Measurements from ENCODE around the gene GLIS2. TPM values are rescaled to one million over a fixed set of nuclear protein-coding genes. Genes with fewer than 3 reads are reported as not detected.

The GLIS2 gene
- total RNA-seq, 1 donor from 2014 or later: 21.5 TPM

GRCh38 chr16:4381072-4381934 is 65.4 kb downstream of the GLIS2 start:
- Histone ChIP-seq H3K4me1 (peaks cover 45% of the 10 kb centered on the region), H3K27ac (no peak overlapping the region), H3K27me3 (ENCODE audit: low read depth) (no peaks in the 10 kb centered on the region), H3K36me3 (peaks cover 67% of the 10 kb centered on the region), H3K4me3 (no peak overlapping the region), H3K9me3 (no peaks in the 10 kb centered on the region)
- TF ChIP-seq CTCF (IDR thresholded peaks at IDR 0.05): no peak
- ATAC-seq: no peak
- no peak for DNase-seq
- intact Hi-C loops (cut with DNase I): no loop called here

DNA sequence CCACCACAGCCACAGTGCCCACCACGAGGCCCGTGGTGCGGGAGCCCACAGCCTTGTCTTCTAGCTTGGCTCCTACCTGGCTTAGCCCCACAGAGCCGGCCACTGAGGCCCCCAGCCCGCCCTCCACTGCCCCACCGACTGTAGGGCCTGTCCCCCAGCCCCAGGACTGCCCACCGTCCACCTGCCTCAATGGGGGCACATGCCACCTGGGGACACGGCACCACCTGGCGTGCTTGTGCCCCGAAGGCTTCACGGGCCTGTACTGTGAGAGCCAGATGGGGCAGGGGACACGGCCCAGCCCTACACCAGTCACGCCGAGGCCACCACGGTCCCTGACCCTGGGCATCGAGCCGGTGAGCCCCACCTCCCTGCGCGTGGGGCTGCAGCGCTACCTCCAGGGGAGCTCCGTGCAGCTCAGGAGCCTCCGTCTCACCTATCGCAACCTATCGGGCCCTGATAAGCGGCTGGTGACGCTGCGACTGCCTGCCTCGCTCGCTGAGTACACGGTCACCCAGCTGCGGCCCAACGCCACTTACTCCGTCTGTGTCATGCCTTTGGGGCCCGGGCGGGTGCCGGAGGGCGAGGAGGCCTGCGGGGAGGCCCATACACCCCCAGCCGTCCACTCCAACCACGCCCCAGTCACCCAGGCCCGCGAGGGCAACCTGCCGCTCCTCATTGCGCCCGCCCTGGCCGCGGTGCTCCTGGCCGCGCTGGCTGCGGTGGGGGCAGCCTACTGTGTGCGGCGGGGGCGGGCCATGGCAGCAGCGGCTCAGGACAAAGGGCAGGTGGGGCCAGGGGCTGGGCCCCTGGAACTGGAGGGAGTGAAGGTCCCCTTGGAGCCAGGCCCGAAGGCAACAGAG is 66.3 kb downstream of the GLIS2 start:
- TF ChIP-seq CTCF (IDR thresholded peaks at IDR 0.05): no peak
- ATAC-seq: no peak
- intact Hi-C loops (cut with DNase I): no loop called here
- no peak overlapping the region for H3K4me3 ChIP-seq
- peaks cover 45% of the 10 kb centered on the region for H3K4me1 ChIP-seq
- H3K9me3 ChIP-seq: no peaks in the 10 kb centered on the region
- no peak overlapping the region for H3K27ac ChIP-seq
- peaks cover 75% of the 10 kb centered on the region for H3K36me3 ChIP-seq
- no peak for DNase-seq
- no peaks in the 10 kb centered on the region for H3K27me3 ChIP-seq (ENCODE audit: low read depth)

DNA sequence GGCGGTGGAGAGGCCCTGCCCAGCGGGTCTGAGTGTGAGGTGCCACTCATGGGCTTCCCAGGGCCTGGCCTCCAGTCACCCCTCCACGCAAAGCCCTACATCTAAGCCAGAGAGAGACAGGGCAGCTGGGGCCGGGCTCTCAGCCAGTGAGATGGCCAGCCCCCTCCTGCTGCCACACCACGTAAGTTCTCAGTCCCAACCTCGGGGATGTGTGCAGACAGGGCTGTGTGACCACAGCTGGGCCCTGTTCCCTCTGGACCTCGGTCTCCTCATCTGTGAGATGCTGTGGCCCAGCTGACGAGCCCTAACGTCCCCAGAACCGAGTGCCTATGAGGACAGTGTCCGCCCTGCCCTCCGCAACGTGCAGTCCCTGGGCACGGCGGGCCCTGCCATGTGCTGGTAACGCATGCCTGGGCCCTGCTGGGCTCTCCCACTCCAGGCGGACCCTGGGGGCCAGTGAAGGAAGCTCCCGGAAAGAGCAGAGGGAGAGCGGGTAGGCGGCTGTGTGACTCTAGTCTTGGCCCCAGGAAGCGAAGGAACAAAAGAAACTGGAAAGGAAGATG is 67.0 kb downstream of the GLIS2 start:
- Histone ChIP-seq H3K4me3 (no peak overlapping the region), H3K36me3 (peaks cover 78% of the 10 kb centered on the region), H3K27me3 (ENCODE audit: low read depth) (no peaks in the 10 kb centered on the region), H3K4me1 (peaks cover 39% of the 10 kb centered on the region), H3K9me3 (no peaks in the 10 kb centered on the region), H3K27ac (no peak overlapping the region)
- TF ChIP-seq CTCF (IDR thresholded peaks at IDR 0.05): no peak
- intact Hi-C loops (cut with DNase I): no loop called here
- DNase-seq (no peak), ATAC-seq (no peak)

GRCh38 chr16:4383591-4384444 is 68.0 kb downstream of the GLIS2 start:
- no peak overlapping the region for H3K4me3 ChIP-seq
- H3K27me3 ChIP-seq (ENCODE audit: low read depth): no peaks in the 10 kb centered on the region
- intact Hi-C loops (cut with DNase I): no loop called here
- no peaks in the 10 kb centered on the region for H3K9me3 ChIP-seq
- no peak for TF ChIP-seq CTCF (IDR thresholded peaks at IDR 0.05)
- ATAC-seq: no peak
- H3K27ac ChIP-seq: peak overlapping the region; percentile 21
- DNase-seq: no peak
- peaks cover 35% of the 10 kb centered on the region for H3K4me1 ChIP-seq
- peaks cover 83% of the 10 kb centered on the region for H3K36me3 ChIP-seq

DNA sequence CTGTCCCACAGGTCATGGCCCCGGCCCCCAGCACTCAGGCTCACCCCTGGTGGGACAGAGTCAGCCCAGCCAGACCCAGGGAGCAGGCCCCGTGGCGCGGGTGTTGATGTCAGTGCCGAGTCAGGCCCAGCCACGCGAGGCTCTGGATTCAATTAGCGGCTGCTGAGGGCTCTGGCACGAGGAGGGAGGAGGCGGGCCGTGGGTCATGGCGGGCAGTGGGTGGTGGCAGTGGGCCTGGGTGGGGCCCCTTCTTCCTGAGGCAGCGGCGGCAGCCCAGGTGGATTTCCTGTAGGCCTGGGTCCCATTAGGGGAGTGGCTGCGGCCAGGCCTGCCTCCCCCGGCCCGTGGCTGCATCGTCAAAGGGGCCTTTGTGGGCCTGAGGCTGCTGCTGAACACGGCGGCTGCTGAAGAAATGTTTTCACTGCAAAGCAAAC is 68.7 kb downstream of the GLIS2 start:
- no peak for TF ChIP-seq CTCF (IDR thresholded peaks at IDR 0.05)
- H3K9me3 ChIP-seq: no peaks in the 10 kb centered on the region
- DNase-seq: no peak
- H3K27ac ChIP-seq: peak overlapping the region; percentile 21
- ATAC-seq: no peak
- H3K36me3 ChIP-seq: peaks cover 88% of the 10 kb centered on the region
- peaks cover 35% of the 10 kb centered on the region for H3K4me1 ChIP-seq
- intact Hi-C loops (cut with DNase I): no loop called here
- no peak overlapping the region for H3K4me3 ChIP-seq
- no peaks in the 10 kb centered on the region for H3K27me3 ChIP-seq (ENCODE audit: low read depth)

All from lower lobe of right lung (tissue), 2 donors.